Uterine smooth muscle cell (primary cell): Measurements from ENCODE around the gene HNRNPCL1. TPM values are rescaled to one million over a fixed set of nuclear protein-coding genes. Genes with fewer than 3 reads are reported as not detected.

Experiments used
- total RNA-seq: library from RNA; depleted of rRNA; stranded (reverse); fragments of >200 nt; gene quantifications from 2 replicates; pipeline ENCODE4 v1.2.3, GENCODE V29; 2014

HNRNPCL1 gene
- total RNA-seq = not detected in 2 replicates

DNA sequence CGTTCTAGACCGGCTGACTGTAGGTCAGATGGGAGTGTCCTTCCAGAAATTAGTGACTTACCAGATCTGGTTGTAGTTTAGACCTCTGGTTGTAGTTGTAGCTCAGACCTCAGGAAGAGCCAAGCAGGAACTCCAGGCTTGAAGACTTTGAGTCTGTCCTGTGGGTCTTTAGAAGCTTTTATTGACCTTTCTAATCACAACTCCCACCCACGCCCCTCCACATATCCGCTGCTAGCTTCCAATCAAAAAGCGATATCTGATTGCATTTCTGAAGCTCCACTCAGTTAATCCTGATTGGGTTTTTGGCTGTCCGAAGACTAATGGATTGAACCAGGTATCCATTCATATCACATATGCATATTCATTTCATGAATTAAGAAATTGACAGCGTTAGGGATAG, at the start of gene HNRNPCL1:
HNRNPCL1 (minus strand) TSS at position 101 of the 400 bp plus-strand sequence. CDS start 431 bp downstream, outside the sequence.

GRCh38 chr1:12898170-12898569, 49.6 kb upstream of the HNRNPCL1 start, which contains the start of gene PRAMEF10:
TSS of gene PRAMEF10 (minus strand) at chr1:12898270. CDS start at chr1:12895847, 2,423 bp downstream.

DNA sequence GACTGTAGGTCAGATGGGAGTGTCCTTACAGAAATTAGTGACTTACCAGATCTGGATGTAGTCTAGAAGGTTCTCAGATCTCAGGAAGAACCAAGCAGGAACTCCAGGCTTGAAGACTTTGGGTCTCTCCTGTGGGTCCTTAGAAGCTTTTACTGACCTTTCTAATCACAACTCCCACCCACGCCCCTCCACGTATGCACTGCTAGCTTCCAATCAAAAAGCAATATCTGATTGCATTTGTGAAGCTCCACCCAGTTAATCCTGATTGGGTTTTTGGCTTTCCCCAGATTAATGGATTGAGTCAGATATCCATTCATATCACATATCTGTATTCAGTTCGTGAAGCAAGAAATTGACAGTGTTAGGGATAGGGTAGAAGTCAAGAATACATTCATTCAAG, 37.6 kb upstream of the HNRNPCL1 start, which contains the start of gene PRAMEF4:
PRAMEF4 (minus strand) TSS at position 101 of the 400 bp plus-strand sequence. CDS start 2,807 bp downstream, outside the sequence.

GRCh38 chr1:12856786-12857185, 8.3 kb upstream of the HNRNPCL1 start, which contains the start of gene PRAMEF2:
TSS of gene PRAMEF2 (plus strand) at chr1:12857086. CDS start at chr1:12859010, 1,924 bp downstream.

GRCh38 chr1:12831310-12831709, 17.2 kb downstream of the HNRNPCL1 start, which contains the start of gene PRAMEF11:
TSS of gene PRAMEF11 (minus strand) at chr1:12831410. CDS start at chr1:12828789, 2,621 bp downstream.

Other genes with a start within 250 kb of the HNRNPCL1 start
- 94.1 and 147 TPM in 2 replicates for gene DHRS3, start 230.5 kb downstream of the HNRNPCL1 start, total RNA-seq
- under 0.01 TPM in 1 of 2 replicates, not detected in the other for gene AADACL4, start 204.6 kb downstream of the HNRNPCL1 start, total RNA-seq
- not detected in 2 replicates for gene AADACL3, start 132.6 kb downstream of the HNRNPCL1 start, total RNA-seq
- 0.12 TPM in 1 of 2 replicates, not detected in the other for gene CFAP107, start 102.5 kb downstream of the HNRNPCL1 start, total RNA-seq
- not detected in 2 replicates for gene PRAMEF12, start 75.0 kb downstream of the HNRNPCL1 start, total RNA-seq
- not detected in 2 replicates for gene PRAMEF1, start 57.3 kb downstream of the HNRNPCL1 start, total RNA-seq
- not detected in 2 replicates for gene PRAMEF11, start 17.3 kb downstream of the HNRNPCL1 start, total RNA-seq
- not detected in 2 replicates for gene PRAMEF2, start 8.4 kb upstream of the HNRNPCL1 start, total RNA-seq
- not detected in 2 replicates for gene PRAMEF4, start 37.5 kb upstream of the HNRNPCL1 start, total RNA-seq
- gene PRAMEF10, start 49.5 kb upstream of the HNRNPCL1 start, total RNA-seq = not detected in 2 replicates
- gene PRAMEF7, start 67.9 kb upstream of the HNRNPCL1 start, total RNA-seq = not detected in 2 replicates
- gene PRAMEF6, start 98.9 kb upstream of the HNRNPCL1 start, total RNA-seq = not detected in 2 replicates
- not detected in 2 replicates for gene PRAMEF27, start 207.9 kb upstream of the HNRNPCL1 start, total RNA-seq
- gene HNRNPCL3, start 212.0 kb upstream of the HNRNPCL1 start, total RNA-seq = not detected in 2 replicates
- gene PRAMEF25, start 222.1 kb upstream of the HNRNPCL1 start, total RNA-seq = not detected in 2 replicates